Measurements from ENCODE around the gene PUS3. TPM values are rescaled to one million over a fixed set of nuclear protein-coding genes. Genes with fewer than 3 reads are reported as not detected.

Gene PUS3
- total RNA-seq, 1 donor from 2014 or later = 14.6 TPM

- no peaks in the 10 kb centered on the region for H3K36me3 Mint-ChIP-seq (ENCODE audit: unreplicated experiment)
Measured at GRCh38 chr11:125940145-125940544, 37.1 kb upstream of the PUS3 start.

GRCh38 chr11:125939081-125939521 lies 36.1 kb upstream of the PUS3 start:
- no peak for TF ChIP-seq CTCF (IDR thresholded peaks at IDR 0.05)
- no peaks in the 10 kb centered on the region for H3K9me3 Mint-ChIP-seq (ENCODE audit: unreplicated experiment)
- H3K4me3 Mint-ChIP-seq (ENCODE audit: unreplicated experiment) = no peak overlapping the region
- DNase-seq (ENCODE audit: extremely low spot score, unreplicated experiment) = no peak
- H3K27ac Mint-ChIP-seq (ENCODE audit: unreplicated experiment) = no peak overlapping the region
- peaks cover 30% of the 10 kb centered on the region for H3K27me3 Mint-ChIP-seq (ENCODE audit: unreplicated experiment)
- no peaks in the 10 kb centered on the region for H3K36me3 Mint-ChIP-seq (ENCODE audit: unreplicated experiment)
- peaks cover 4% of the 10 kb centered on the region for H3K4me1 Mint-ChIP-seq (ENCODE audit: unreplicated experiment)

More at GRCh38 chr11:125940145-125940544, 37.1 kb upstream of the PUS3 start:
- no peak for DNase-seq (ENCODE audit: extremely low spot score, unreplicated experiment)
- peaks cover 4% of the 10 kb centered on the region for H3K4me1 Mint-ChIP-seq (ENCODE audit: unreplicated experiment)
- no peak overlapping the region for H3K4me3 Mint-ChIP-seq (ENCODE audit: unreplicated experiment)
- H3K27me3 Mint-ChIP-seq (ENCODE audit: unreplicated experiment) = peaks cover 32% of the 10 kb centered on the region
- H3K27ac Mint-ChIP-seq (ENCODE audit: unreplicated experiment) = no peak overlapping the region
- H3K9me3 Mint-ChIP-seq (ENCODE audit: unreplicated experiment) = no peaks in the 10 kb centered on the region
- TF ChIP-seq CTCF (IDR thresholded peaks at IDR 0.05) = no peak

GRCh38 chr11:125938418-125938817 lies 35.4 kb upstream of the PUS3 start:
- Mint-ChIP-seq H3K4me3 (ENCODE audit: unreplicated experiment) (no peak overlapping the region), H3K36me3 (ENCODE audit: unreplicated experiment) (no peaks in the 10 kb centered on the region), H3K4me1 (ENCODE audit: unreplicated experiment) (peaks cover 4% of the 10 kb centered on the region), H3K27me3 (ENCODE audit: unreplicated experiment) (peaks cover 31% of the 10 kb centered on the region), H3K27ac (ENCODE audit: unreplicated experiment) (no peak overlapping the region), H3K9me3 (ENCODE audit: unreplicated experiment) (no peaks in the 10 kb centered on the region)
- TF ChIP-seq CTCF (IDR thresholded peaks at IDR 0.05) = no peak
- no peak for DNase-seq (ENCODE audit: extremely low spot score, unreplicated experiment)

GRCh38 chr11:125935618-125936199 lies 32.7 kb upstream of the PUS3 start:
- DNase-seq (ENCODE audit: extremely low spot score, unreplicated experiment) = no peak
- no peak for TF ChIP-seq CTCF (IDR thresholded peaks at IDR 0.05)
- H3K27me3 Mint-ChIP-seq (ENCODE audit: unreplicated experiment) = peaks cover 43% of the 10 kb centered on the region
- H3K36me3 Mint-ChIP-seq (ENCODE audit: unreplicated experiment) = no peaks in the 10 kb centered on the region
- H3K4me3 Mint-ChIP-seq (ENCODE audit: unreplicated experiment) = no peak overlapping the region
- H3K9me3 Mint-ChIP-seq (ENCODE audit: unreplicated experiment) = no peaks in the 10 kb centered on the region
- H3K4me1 Mint-ChIP-seq (ENCODE audit: unreplicated experiment) = no peaks in the 10 kb centered on the region
- no peak overlapping the region for H3K27ac Mint-ChIP-seq (ENCODE audit: unreplicated experiment)

GRCh38 chr11:125935056-125935455 lies 32.0 kb upstream of the PUS3 start:
- TF ChIP-seq CTCF (IDR thresholded peaks at IDR 0.05) = peak; percentile 28
- Mint-ChIP-seq H3K4me1 (ENCODE audit: unreplicated experiment) (no peaks in the 10 kb centered on the region), H3K9me3 (ENCODE audit: unreplicated experiment) (no peaks in the 10 kb centered on the region), H3K27me3 (ENCODE audit: unreplicated experiment) (peaks cover 47% of the 10 kb centered on the region), H3K4me3 (ENCODE audit: unreplicated experiment) (no peak overlapping the region), H3K36me3 (ENCODE audit: unreplicated experiment) (no peaks in the 10 kb centered on the region), H3K27ac (ENCODE audit: unreplicated experiment) (no peak overlapping the region)
- no peak for DNase-seq (ENCODE audit: extremely low spot score, unreplicated experiment)
